ENCODE results near the gene AKNAD1. TPM values are rescaled to one million over a fixed set of nuclear protein-coding genes. Genes with fewer than 3 reads are reported as not detected.
A peak's percentile ranks its signal among the peaks of the same experiment; 100 is the strongest.

AKNAD1 gene
- total RNA-seq, 2 donors from 2014 or later, result not detected

DNA sequence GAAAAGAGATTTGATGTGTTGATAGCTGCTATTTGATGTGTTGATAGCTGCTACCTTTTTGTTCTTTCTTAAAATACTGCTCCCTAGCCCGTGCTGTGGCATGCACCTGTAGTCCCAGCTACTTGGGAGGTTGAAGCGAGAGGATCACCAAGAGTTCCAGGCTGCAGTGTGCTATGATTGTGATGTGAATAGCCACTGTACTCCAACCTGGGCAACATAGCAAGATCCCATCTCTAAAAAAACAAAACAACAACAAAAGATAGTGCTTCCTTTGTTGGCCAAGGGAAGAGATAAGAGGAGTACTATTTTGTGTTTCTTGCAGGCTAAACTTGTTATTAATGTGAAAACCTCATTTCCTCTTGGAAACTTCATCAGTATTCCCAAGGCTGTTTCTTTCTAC lies 25.9 kb upstream of the AKNAD1 start:
- peaks cover 0 to 4% of the 10 kb centered on the region in 2 donors for H3K4me1 ChIP-seq (ENCODE audit: control insufficient read depth in 1 of 2, low read depth in 2 of 2)
- H3K27ac ChIP-seq, result no peak overlapping the region
- no peaks in the 10 kb centered on the region for H3K9me3 ChIP-seq
- H3K4me3 ChIP-seq, result no peak overlapping the region
- no peaks in the 10 kb centered on the region for H3K36me3 ChIP-seq
- no peak for DNase-seq (ENCODE audit: low spot score)
- no peaks in the 10 kb centered on the region for H3K27me3 ChIP-seq (replicated peaks; ENCODE audit: insufficient read depth)
- TF ChIP-seq, protein P1, sequence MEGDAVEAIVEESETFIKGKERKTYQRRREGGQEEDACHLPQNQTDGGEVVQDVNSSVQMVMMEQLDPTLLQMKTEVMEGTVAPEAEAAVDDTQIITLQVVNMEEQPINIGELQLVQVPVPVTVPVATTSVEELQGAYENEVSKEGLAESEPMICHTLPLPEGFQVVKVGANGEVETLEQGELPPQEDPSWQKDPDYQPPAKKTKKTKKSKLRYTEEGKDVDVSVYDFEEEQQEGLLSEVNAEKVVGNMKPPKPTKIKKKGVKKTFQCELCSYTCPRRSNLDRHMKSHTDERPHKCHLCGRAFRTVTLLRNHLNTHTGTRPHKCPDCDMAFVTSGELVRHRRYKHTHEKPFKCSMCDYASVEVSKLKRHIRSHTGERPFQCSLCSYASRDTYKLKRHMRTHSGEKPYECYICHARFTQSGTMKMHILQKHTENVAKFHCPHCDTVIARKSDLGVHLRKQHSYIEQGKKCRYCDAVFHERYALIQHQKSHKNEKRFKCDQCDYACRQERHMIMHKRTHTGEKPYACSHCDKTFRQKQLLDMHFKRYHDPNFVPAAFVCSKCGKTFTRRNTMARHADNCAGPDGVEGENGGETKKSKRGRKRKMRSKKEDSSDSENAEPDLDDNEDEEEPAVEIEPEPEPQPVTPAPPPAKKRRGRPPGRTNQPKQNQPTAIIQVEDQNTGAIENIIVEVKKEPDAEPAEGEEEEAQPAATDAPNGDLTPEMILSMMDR (IDR thresholded peaks at IDR 0.05), result no peak
- ATAC-seq (ENCODE audit: insufficient number of reproducible peaks, low FRiP score, low read depth), result no peak

DNA sequence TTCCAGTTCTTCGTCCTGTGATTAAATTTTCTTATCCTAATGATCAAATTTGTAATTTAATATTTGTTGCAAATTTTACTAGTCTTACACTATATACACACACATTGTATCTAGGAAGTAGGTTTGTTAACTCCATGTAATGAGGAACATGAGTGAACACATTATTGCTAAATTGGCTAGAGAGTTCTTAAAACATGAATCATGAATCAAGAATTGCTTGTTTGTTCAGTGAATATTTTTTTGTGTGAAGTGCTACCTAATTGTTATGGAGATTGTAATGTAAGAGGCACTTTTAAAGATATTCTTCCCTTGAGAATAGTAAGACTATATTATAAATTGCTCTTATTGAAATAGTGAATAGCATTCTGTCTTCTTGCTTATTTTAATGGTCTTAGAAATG lies 24.5 kb upstream of the AKNAD1 start:
- ATAC-seq (ENCODE audit: insufficient number of reproducible peaks, low FRiP score, low read depth) (no peak), DNase-seq (ENCODE audit: low spot score) (no peak)
- Histone ChIP-seq H3K27ac (no peak overlapping the region), H3K9me3 (no peaks in the 10 kb centered on the region), H3K36me3 (no peaks in the 10 kb centered on the region), H3K4me1 (ENCODE audit: control insufficient read depth in 1 of 2, low read depth in 2 of 2) (peaks cover under 1 to 4% of the 10 kb centered on the region in 2 donors), H3K4me3 (no peak overlapping the region), H3K27me3 (replicated peaks; ENCODE audit: insufficient read depth) (no peaks in the 10 kb centered on the region)
- TF ChIP-seq, protein P1 (IDR thresholded peaks at IDR 0.05), result no peak

DNA sequence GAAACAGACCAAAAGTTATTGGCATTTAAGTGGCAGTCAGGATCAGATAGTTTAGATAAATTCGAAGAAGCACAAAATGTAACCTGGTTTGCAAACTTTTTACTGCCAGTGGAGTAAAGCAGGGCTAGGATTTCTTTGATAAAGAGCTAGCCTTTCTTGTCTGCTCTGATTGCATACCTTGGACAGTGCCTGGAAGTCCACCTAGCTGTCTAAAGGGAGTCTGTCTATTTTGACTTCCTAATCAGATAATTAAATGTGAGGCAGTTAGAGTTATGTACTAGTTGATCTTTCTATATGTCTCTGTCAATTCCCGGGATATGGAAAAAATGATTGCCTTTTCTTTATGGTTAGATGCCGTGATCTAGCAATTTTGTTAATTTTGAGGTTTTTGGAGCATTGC lies 24.0 kb upstream of the AKNAD1 start:
- TF ChIP-seq, protein P1 (IDR thresholded peaks at IDR 0.05), result no peak
- peaks cover 4 to 5% of the 10 kb centered on the region in 2 donors for H3K4me1 ChIP-seq (ENCODE audit: control insufficient read depth in 1 of 2, low read depth in 2 of 2)
- H3K36me3 ChIP-seq, result no peaks in the 10 kb centered on the region
- no peak overlapping the region for H3K4me3 ChIP-seq
- no peaks in the 10 kb centered on the region for H3K27me3 ChIP-seq (replicated peaks; ENCODE audit: insufficient read depth)
- DNase-seq (ENCODE audit: low spot score), result no peak
- H3K9me3 ChIP-seq, result no peaks in the 10 kb centered on the region
- no peak overlapping the region for H3K27ac ChIP-seq
- ATAC-seq (ENCODE audit: insufficient number of reproducible peaks, low FRiP score, low read depth), result no peak

DNA sequence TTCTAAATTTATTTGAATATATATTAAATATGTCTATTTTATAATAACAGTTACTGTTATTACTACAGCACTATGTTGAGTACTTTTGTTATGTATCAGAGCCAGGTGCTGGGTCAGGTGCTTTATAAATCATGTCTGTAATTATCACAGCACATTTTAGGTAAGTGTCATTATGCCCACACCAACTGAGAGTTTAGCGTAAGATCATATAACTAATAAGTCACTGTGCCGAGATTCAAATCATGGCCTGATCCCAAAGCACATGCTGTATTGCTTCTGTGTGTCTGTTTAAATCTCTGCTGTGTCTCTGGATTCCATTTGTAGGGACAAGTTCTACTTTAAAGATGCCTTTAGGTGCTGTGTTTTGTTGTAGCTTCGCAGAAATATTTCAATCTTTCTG lies 21.8 kb upstream of the AKNAD1 start:
- H3K27ac ChIP-seq, result no peak overlapping the region
- no peak overlapping the region for H3K4me3 ChIP-seq
- TF ChIP-seq, protein P1 (IDR thresholded peaks at IDR 0.05), result no peak
- H3K9me3 ChIP-seq, result no peaks in the 10 kb centered on the region
- peaks cover 4 to 5% of the 10 kb centered on the region in 2 donors for H3K4me1 ChIP-seq (ENCODE audit: control insufficient read depth in 1 of 2, low read depth in 2 of 2)
- no peaks in the 10 kb centered on the region for H3K27me3 ChIP-seq (replicated peaks; ENCODE audit: insufficient read depth)
- DNase-seq (ENCODE audit: low spot score) (no peak), ATAC-seq (ENCODE audit: insufficient number of reproducible peaks, low FRiP score, low read depth) (no peak)
- no peaks in the 10 kb centered on the region for H3K36me3 ChIP-seq

DNA sequence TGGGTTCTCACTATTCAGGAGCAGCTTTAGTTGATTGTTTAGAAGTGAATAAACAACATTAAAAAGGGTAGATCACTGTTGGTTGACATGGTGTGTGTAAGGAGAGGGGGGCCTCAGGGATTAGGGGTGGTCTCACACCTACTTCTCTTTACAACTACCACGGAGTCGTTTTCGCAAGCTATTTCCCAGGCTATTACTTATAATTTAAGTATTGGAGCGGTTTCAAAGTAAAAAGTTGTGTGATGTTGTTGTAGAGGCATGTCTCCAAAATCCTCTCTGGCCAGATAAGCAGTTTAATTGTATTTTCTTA lies 21.2 kb upstream of the AKNAD1 start:
- Histone ChIP-seq H3K36me3 (no peaks in the 10 kb centered on the region), H3K27me3 (replicated peaks; ENCODE audit: insufficient read depth) (no peaks in the 10 kb centered on the region), H3K4me3 (peak overlapping the region; percentile 82), H3K27ac (peak overlapping the region in 1 of 2 donors; percentile 15), H3K9me3 (no peaks in the 10 kb centered on the region), H3K4me1 (ENCODE audit: control insufficient read depth in 1 of 2, low read depth in 2 of 2) (peaks cover 4 to 5% of the 10 kb centered on the region in 2 donors)
- DNase-seq (ENCODE audit: low spot score) (no peak), ATAC-seq (ENCODE audit: insufficient number of reproducible peaks, low FRiP score, low read depth) (no peak)
- TF ChIP-seq, protein P1 (IDR thresholded peaks at IDR 0.05), result no peak
